Endothelial cell of umbilical vein (primary cell): ENCODE measurements around the gene RBM28.

Experiments used
- CTCF ChIP-seq, 2 donors: IDR thresholded peaks; 1 replicate in 1 of 2; 2 replicates in 1 of 2; pipeline ENCODE4 v1.5.1; 2011; ENCODE audit warnings: low read length in 2 of 2, mild to moderate bottlenecking in 2 of 2, moderate library complexity in 2 of 2, control low read depth in 1 of 2, inconsistent platforms in 1 of 2, low read depth in 1 of 2; ENCODE audit not compliant: insufficient read depth in 1 of 2; ENCODE audit errors: extremely low read depth in 1 of 2
- EZH2 ChIP-seq: IDR thresholded peaks from 2 replicates; pipeline ENCODE4 v1.6.1; 2012; ENCODE audit warnings: borderline replicate concordance, low read depth, mild to moderate bottlenecking, moderate library complexity, low read length, inconsistent platforms; ENCODE audit not compliant: severe bottlenecking
- JUN ChIP-seq: IDR thresholded peaks from 2 replicates; pipeline ENCODE4 v1.6.1; 2011; ENCODE audit warnings: borderline replicate concordance, low read depth; ENCODE audit not compliant: insufficient read length, insufficient read depth
- MAX ChIP-seq: IDR thresholded peaks from 2 replicates; pipeline ENCODE4 v1.6.1; 2011; ENCODE audit not compliant: insufficient read depth, insufficient read length
- MYC ChIP-seq: IDR thresholded peaks from one replicate; pipeline ENCODE4 v1.6.1; 2011; ENCODE audit warnings: mild to moderate bottlenecking, low read depth, low read length
- POLR2A ChIP-seq: IDR thresholded peaks from 2 replicates; pipeline ENCODE4 v1.6.1; 2012; ENCODE audit warnings: low read depth, mild to moderate bottlenecking, control low read depth, low read length
- POLR2AphosphoS5 ChIP-seq: IDR thresholded peaks from 2 replicates; pipeline ENCODE4 v1.6.1; 2012; ENCODE audit warnings: low read depth, mild to moderate bottlenecking, control low read depth, low read length, moderate library complexity; ENCODE audit not compliant: insufficient read depth

GRCh38 chr7:128262273-128263028, 81.3 kb downstream of the RBM28 start:
- TF ChIP-seq EZH2 (no peak), CTCF (IDR thresholded peaks at IDR 0.05; ENCODE audit: extremely low read depth in 1 of 2, insufficient read depth in 1 of 2, low read depth in 1 of 2, low read length in 2 of 2) (no peak), POLR2AphosphoS5 (no peak), POLR2A (no peak), MAX (no peak), JUN (no peak), MYC (no peak)
